GM21367 (cell line): Measurements from ENCODE around the gene RBM20.

Source experiments
- ATAC-seq: cut with Tn5 transposase; IDR thresholded peaks from one replicate; pipeline ENCODE4 v1.9.1; 2021; ENCODE audit not compliant: unreplicated experiment

Gene RBM20

GRCh38 chr10:110845756-110846620, 201.9 kb downstream of the RBM20 start:
- no peak for ATAC-seq

GRCh38 chr10:110847374-110847773, 203.2 kb downstream of the RBM20 start:
- no peak for ATAC-seq

GRCh38 chr10:110848106-110848505, 204.0 kb downstream of the RBM20 start:
- ATAC-seq = no peak

- ATAC-seq = no peak
Observed at GRCh38 chr10:110850099-110850498, 206.0 kb downstream of the RBM20 start.

GRCh38 chr10:110851020-110851612, 207.0 kb downstream of the RBM20 start:
- ATAC-seq = no peak

GRCh38 chr10:110852255-110852896, 208.2 kb downstream of the RBM20 start:
- no peak for ATAC-seq

GRCh38 chr10:110852947-110853346, 208.8 kb downstream of the RBM20 start:
- ATAC-seq = no peak

- no peak for ATAC-seq
Observed at GRCh38 chr10:110853921-110854605, 209.9 kb downstream of the RBM20 start.

GRCh38 chr10:110857265-110858171, 213.4 kb downstream of the RBM20 start:
- ATAC-seq = peak; percentile 35

GRCh38 chr10:110858297-110858934, 214.3 kb downstream of the RBM20 start:
- ATAC-seq = no peak

- ATAC-seq = no peak
Observed at GRCh38 chr10:110859206-110859972, 215.3 kb downstream of the RBM20 start.

- no peak for ATAC-seq
Observed at GRCh38 chr10:110859973-110860376, 215.8 kb downstream of the RBM20 start.

- peak; percentile 46 for ATAC-seq
Observed at GRCh38 chr10:110860576-110861241, 216.6 kb downstream of the RBM20 start.

- no peak for ATAC-seq
Observed at GRCh38 chr10:110861476-110861875, 217.3 kb downstream of the RBM20 start.

- no peak for ATAC-seq
Observed at GRCh38 chr10:110861930-110862649, 218.0 kb downstream of the RBM20 start.

GRCh38 chr10:110862961-110863360, 218.8 kb downstream of the RBM20 start:
- no peak for ATAC-seq

GRCh38 chr10:110863361-110863760, 219.2 kb downstream of the RBM20 start:
- ATAC-seq = no peak

GRCh38 chr10:110863956-110864355, 219.8 kb downstream of the RBM20 start:
- no peak for ATAC-seq
